GM23248 (cell line): ENCODE data around the gene AHRR. TPM values are rescaled to one million over a fixed set of nuclear protein-coding genes. Genes with fewer than 3 reads are reported as not detected.

ENCODE experiments used
- DNase-seq: peaks from one replicate; pipeline ENCODE4 v3.0.0-alpha.2; 2015
- H2AFZ ChIP-seq: fragments of 200-600 bp; sonication (generic); 2 replicates; pipeline ENCODE4 v1.6.1; 2016; ENCODE audit warnings: antibody characterized with exemption
- H3F3A ChIP-seq: fragments of 200-600 bp; sonication (generic); 2 replicates; pipeline ENCODE4 v1.6.1; 2016; ENCODE audit warnings: mild to moderate bottlenecking, antibody characterized with exemption, mixed run types; ENCODE audit not compliant: insufficient read depth
- H3K27ac ChIP-seq: fragments of 200-600 bp; sonication (generic); 2 replicates; pipeline ENCODE4 v1.5.1; 2016; ENCODE audit warnings: mild to moderate bottlenecking
- H3K27me3 ChIP-seq: fragments of 200-600 bp; sonication (generic); replicated peaks from 2 replicates; pipeline ENCODE4 v1.6.1; 2016; ENCODE audit warnings: mild to moderate bottlenecking; ENCODE audit not compliant: insufficient read depth
- H3K36me3 ChIP-seq: fragments of 200-600 bp; sonication (generic); 2 replicates; pipeline ENCODE4 v1.6.1; 2016; ENCODE audit warnings: low read depth, mild to moderate bottlenecking
- H3K4me1 ChIP-seq: fragments of 200-600 bp; sonication (generic); 2 replicates; pipeline ENCODE4 v1.6.1; 2016; ENCODE audit warnings: mild to moderate bottlenecking; ENCODE audit not compliant: insufficient read depth
- H3K4me2 ChIP-seq: fragments of 200-600 bp; sonication (generic); one replicate; pipeline ENCODE4 v1.6.1; 2016; ENCODE audit warnings: mild to moderate bottlenecking; ENCODE audit not compliant: unreplicated experiment
- H3K4me3 ChIP-seq: fragments of 200-600 bp; sonication (generic); 2 replicates; pipeline ENCODE4 v1.5.1; 2016; ENCODE audit warnings: mild to moderate bottlenecking
- H3K79me2 ChIP-seq: fragments of 200-600 bp; sonication (generic); 2 replicates; pipeline ENCODE4 v1.6.1; 2016; ENCODE audit warnings: mild to moderate bottlenecking; ENCODE audit not compliant: insufficient read depth
- H3K9ac ChIP-seq: fragments of 200-600 bp; sonication (generic); 2 replicates; pipeline ENCODE4 v1.6.1; 2016; ENCODE audit warnings: mild to moderate bottlenecking
- H3K9me2 ChIP-seq: fragments of 200-600 bp; sonication (generic); 2 replicates; pipeline ENCODE4 v1.6.1; 2016; ENCODE audit warnings: mixed run types, mild to moderate bottlenecking, moderate library complexity; ENCODE audit not compliant: insufficient read depth
- H3K9me3 ChIP-seq: fragments of 200-600 bp; sonication (generic); one replicate; pipeline ENCODE4 v1.6.1; 2017; ENCODE audit warnings: low read depth
- H4K20me1 ChIP-seq: fragments of 200-600 bp; sonication (generic); 2 replicates; pipeline ENCODE4 v1.6.0; 2016; ENCODE audit not compliant: insufficient read depth
- EZH2 ChIP-seq: fragments of 200-600 bp; sonication (generic); IDR thresholded peaks from 2 replicates; pipeline ENCODE4 v1.6.1; 2018; ENCODE audit warnings: antibody characterized with exemption, mild to moderate bottlenecking; ENCODE audit not compliant: insufficient read depth, poor library complexity, severe bottlenecking
- EZH2phosphoT487 ChIP-seq: fragments of 200-600 bp; sonication (generic); IDR thresholded peaks from 2 replicates; pipeline ENCODE4 v1.6.1; 2018; ENCODE audit warnings: antibody characterized with exemption, moderate library complexity, mild to moderate bottlenecking, low read depth; ENCODE audit not compliant: insufficient read depth
- WGBS, 2 experiments: methylation state at CpG; one replicate each; pipeline ENCODE4 v1.1.6; 2015 to 2017; ENCODE audit warnings: low lambda C conversion rate in 2 of 2, low coverage in 1 of 2; ENCODE audit errors: missing lambda C conversion rate in 2 of 2; 5-methylcytosine and 5-hydroxymethylcytosine counted together
- in situ Hi-C: fragments of 300-500 bp; cut with MboI; formaldehyde crosslinking; loops from 2 replicates; pipeline ENCODE4 v1.15.0; 2020
- polyA plus RNA-seq: library from polyadenylated mRNA; unstranded; fragments of >200 nt; fragmentation: Nextera tagmentation; extraction: Ambion mirVana; gene quantifications from 2 replicates; pipeline ENCODE4 v1.2.1, GENCODE V29; 2016
- total RNA-seq: library from RNA; depleted of rRNA; stranded (reverse); fragments of >200 nt; shearing (Covaris generic); gene quantifications from 2 replicates; pipeline ENCODE4 v1.2.3, GENCODE V29; 2014

The AHRR gene
- total and polyA plus RNA-seq, 2 experiments from 2014 or later = 13.2 to 33.7 TPM

- H3F3A ChIP-seq = no peaks in the 10 kb centered on the region
- no peaks in the 10 kb centered on the region for H3K9me2 ChIP-seq
- no peak overlapping the region for H3K4me3 ChIP-seq
- in situ Hi-C loops = loop anchor here (10.0 kb wide), 1 partner anchor 118 kb away; no protein-coding TSS in a partner anchor
- H3K27ac ChIP-seq = no peak overlapping the region
- TF ChIP-seq EZH2 = no peak
- TF ChIP-seq EZH2phosphoT487 = no peak
- peaks cover 7% of the 10 kb centered on the region; the same call in 1 of the 2 replicates for H3K4me1 ChIP-seq
- WGBS, 2 experiments = 87 to 89% methylated on average over 18 of the region's 18 CpGs
- no peaks in the 10 kb centered on the region for H3K9me3 ChIP-seq
- H3K4me2 ChIP-seq = no peak overlapping the region
- DNase-seq = no peak
- H3K79me2 ChIP-seq = no peaks in the 10 kb centered on the region
- H4K20me1 ChIP-seq = no peaks in the 10 kb centered on the region
- no peak overlapping the region for H2AFZ ChIP-seq
- no peaks in the 10 kb centered on the region for H3K27me3 ChIP-seq
- H3K36me3 ChIP-seq = peaks cover 6% of the 10 kb centered on the region; the same call in 1 of the 2 replicates
- no peak overlapping the region for H3K9ac ChIP-seq
These were observed 110.8 kb downstream of the AHRR start for GRCh38 chr5:432201-432927.

- in situ Hi-C loops = loop anchor here (10.0 kb wide), 1 partner anchor 118 kb away; no protein-coding TSS in a partner anchor
- Histone ChIP-seq H3K79me2 (no peaks in the 10 kb centered on the region), H3F3A (no peaks in the 10 kb centered on the region), H3K9me2 (no peaks in the 10 kb centered on the region), H2AFZ (no peak overlapping the region), H3K27ac (no peak overlapping the region), H3K9me3 (no peaks in the 10 kb centered on the region), H3K4me3 (no peak overlapping the region), H3K36me3 (peaks cover 6% of the 10 kb centered on the region; the same call in 1 of the 2 replicates), H3K27me3 (no peaks in the 10 kb centered on the region), H4K20me1 (no peaks in the 10 kb centered on the region), H3K4me1 (peaks cover 7% of the 10 kb centered on the region; the same call in 1 of the 2 replicates), H3K4me2 (no peak overlapping the region), H3K9ac (no peak overlapping the region)
- no peak for DNase-seq
- TF ChIP-seq EZH2 (no peak), EZH2phosphoT487 (no peak)
- WGBS, 2 experiments = 88 to 89% methylated on average over 20 to 23 of the region's 23 CpGs
These were observed 111.6 kb downstream of the AHRR start for GRCh38 chr5:432928-433791.

- H3K27me3 ChIP-seq = no peaks in the 10 kb centered on the region
- H4K20me1 ChIP-seq = no peaks in the 10 kb centered on the region
- no peaks in the 10 kb centered on the region for H3K9me3 ChIP-seq
- DNase-seq = no peak
- no peak overlapping the region for H3K27ac ChIP-seq
- peaks cover 6% of the 10 kb centered on the region; the same call in 1 of the 2 replicates for H3K36me3 ChIP-seq
- no peak overlapping the region for H3K4me2 ChIP-seq
- in situ Hi-C loops = loop anchor here (10.0 kb wide), 1 partner anchor 119 kb away; no protein-coding TSS in a partner anchor
- H2AFZ ChIP-seq = no peak overlapping the region
- H3F3A ChIP-seq = no peaks in the 10 kb centered on the region
- no peak overlapping the region for H3K4me3 ChIP-seq
- TF ChIP-seq EZH2phosphoT487 = no peak
- no peak for TF ChIP-seq EZH2
- H3K9me2 ChIP-seq = no peaks in the 10 kb centered on the region
- WGBS, 2 experiments = 85 to 88% methylated on average over 12 to 14 of the region's 16 CpGs
- no peaks in the 10 kb centered on the region for H3K79me2 ChIP-seq
- no peak overlapping the region for H3K9ac ChIP-seq
- peaks cover 7% of the 10 kb centered on the region; the same call in 1 of the 2 replicates for H3K4me1 ChIP-seq
These were observed 112.3 kb downstream of the AHRR start for GRCh38 chr5:433836-434235.

- H3K4me3 ChIP-seq = no peak overlapping the region
- no peaks in the 10 kb centered on the region for H3K79me2 ChIP-seq
- H3K4me1 ChIP-seq = peaks cover 7% of the 10 kb centered on the region; the same call in 1 of the 2 replicates
- H3K9ac ChIP-seq = no peak overlapping the region
- H3K27ac ChIP-seq = no peak overlapping the region
- H4K20me1 ChIP-seq = no peaks in the 10 kb centered on the region
- H3K36me3 ChIP-seq = peaks cover 6% of the 10 kb centered on the region; the same call in 1 of the 2 replicates
- H3F3A ChIP-seq = no peaks in the 10 kb centered on the region
- no peaks in the 10 kb centered on the region for H3K27me3 ChIP-seq
- H2AFZ ChIP-seq = no peak overlapping the region
- no peaks in the 10 kb centered on the region for H3K9me3 ChIP-seq
- 89 to 94% methylated on average over 25 to 26 of the region's 26 CpGs for WGBS, 2 experiments
- no peak overlapping the region for H3K4me2 ChIP-seq
- no peak for DNase-seq
- no peaks in the 10 kb centered on the region for H3K9me2 ChIP-seq
- in situ Hi-C loops = loop anchor here (10.0 kb wide), 1 partner anchor 120 kb away; no protein-coding TSS in a partner anchor
- TF ChIP-seq EZH2phosphoT487 (no peak), EZH2 (no peak)
These were observed 113.1 kb downstream of the AHRR start for GRCh38 chr5:434443-435146.
